Lower leg skin (tissue), 3 donors: ENCODE measurements around the gene PLPP4.

Experiments used
- POLR2A ChIP-seq, 2 donors: fragments of 450-650 bp; IDR thresholded peaks; one replicate each; pipeline ENCODE4 v1.6.1; 2016 to 2017; ENCODE audit warnings: antibody characterized with exemption in 2 of 2, mild to moderate bottlenecking in 1 of 2, moderate library complexity in 1 of 2
- TF ChIP-seq, protein P1 (sequence below), 3 donors: fragments of 450-650 bp; IDR thresholded peaks; one replicate each; pipeline ENCODE4 v1.5.1; 2016; ENCODE audit warnings: antibody characterized with exemption in 3 of 3, mild to moderate bottlenecking in 3 of 3, moderate library complexity in 2 of 3

DNA sequence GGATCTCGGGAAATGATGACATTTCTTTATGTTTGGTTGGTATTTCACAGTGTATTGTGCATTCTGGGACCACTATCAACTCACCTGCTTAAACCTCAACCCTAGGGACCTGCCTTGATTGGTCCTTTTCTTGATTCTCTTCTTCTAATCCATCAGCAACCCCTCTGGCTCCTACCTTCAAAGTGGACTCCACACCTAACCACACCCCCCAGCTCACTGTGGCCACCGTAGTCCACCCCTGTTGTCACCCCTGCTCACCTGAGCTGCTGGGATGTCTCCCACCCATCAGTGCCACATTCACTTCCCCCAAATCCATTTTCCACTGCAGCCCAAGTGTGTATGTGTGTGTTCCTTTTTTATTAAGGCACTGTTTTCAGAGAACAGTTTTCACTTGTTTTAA is 145.0 kb downstream of the PLPP4 start:
- TF ChIP-seq, protein P1, sequence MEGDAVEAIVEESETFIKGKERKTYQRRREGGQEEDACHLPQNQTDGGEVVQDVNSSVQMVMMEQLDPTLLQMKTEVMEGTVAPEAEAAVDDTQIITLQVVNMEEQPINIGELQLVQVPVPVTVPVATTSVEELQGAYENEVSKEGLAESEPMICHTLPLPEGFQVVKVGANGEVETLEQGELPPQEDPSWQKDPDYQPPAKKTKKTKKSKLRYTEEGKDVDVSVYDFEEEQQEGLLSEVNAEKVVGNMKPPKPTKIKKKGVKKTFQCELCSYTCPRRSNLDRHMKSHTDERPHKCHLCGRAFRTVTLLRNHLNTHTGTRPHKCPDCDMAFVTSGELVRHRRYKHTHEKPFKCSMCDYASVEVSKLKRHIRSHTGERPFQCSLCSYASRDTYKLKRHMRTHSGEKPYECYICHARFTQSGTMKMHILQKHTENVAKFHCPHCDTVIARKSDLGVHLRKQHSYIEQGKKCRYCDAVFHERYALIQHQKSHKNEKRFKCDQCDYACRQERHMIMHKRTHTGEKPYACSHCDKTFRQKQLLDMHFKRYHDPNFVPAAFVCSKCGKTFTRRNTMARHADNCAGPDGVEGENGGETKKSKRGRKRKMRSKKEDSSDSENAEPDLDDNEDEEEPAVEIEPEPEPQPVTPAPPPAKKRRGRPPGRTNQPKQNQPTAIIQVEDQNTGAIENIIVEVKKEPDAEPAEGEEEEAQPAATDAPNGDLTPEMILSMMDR (IDR thresholded peaks at IDR 0.05): no peak
- no peak for TF ChIP-seq POLR2A (IDR thresholded peaks at IDR 0.05)
